RPMI7951 (cell line): Measurements from ENCODE around the gene MALRD1. TPM values are rescaled to one million over a fixed set of nuclear protein-coding genes. Genes with fewer than 3 reads are reported as not detected.
A peak's percentile ranks its signal among the peaks of the same experiment; 100 is the strongest.

Source experiments
- DNase-seq: peaks from one replicate; pipeline ENCODE4 v3.0.0-alpha.2; 2012; ENCODE audit warnings: low read depth
- total RNA-seq: library from RNA; depleted of rRNA; stranded (reverse); fragments of >200 nt; shearing (Covaris generic); gene quantifications from 2 replicates; pipeline ENCODE4 v1.2.3, GENCODE V29; 2014

Gene MALRD1
- total RNA-seq, 1 experiment from 2014 or later, result not detected

DNA sequence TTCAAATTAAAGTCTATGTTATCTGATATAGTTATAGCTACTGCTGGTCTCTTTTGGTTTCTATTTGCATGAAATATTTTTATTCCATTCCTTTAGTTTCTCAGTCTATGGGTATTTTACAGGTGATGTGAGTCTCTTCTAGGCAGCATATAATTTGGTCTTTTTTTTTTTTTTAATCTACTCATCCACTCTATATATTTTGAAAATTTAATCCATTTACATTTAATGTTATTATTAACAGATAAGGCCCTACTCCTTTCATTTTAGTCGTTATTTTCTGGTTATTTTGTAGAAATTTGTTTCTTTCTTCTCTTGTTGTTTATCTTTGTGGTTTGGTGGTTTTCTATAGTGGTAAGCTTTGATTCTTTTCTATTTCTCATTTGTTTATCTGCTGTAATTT lies 58.8 kb downstream of the MALRD1 start:
- no peak for DNase-seq

DNA sequence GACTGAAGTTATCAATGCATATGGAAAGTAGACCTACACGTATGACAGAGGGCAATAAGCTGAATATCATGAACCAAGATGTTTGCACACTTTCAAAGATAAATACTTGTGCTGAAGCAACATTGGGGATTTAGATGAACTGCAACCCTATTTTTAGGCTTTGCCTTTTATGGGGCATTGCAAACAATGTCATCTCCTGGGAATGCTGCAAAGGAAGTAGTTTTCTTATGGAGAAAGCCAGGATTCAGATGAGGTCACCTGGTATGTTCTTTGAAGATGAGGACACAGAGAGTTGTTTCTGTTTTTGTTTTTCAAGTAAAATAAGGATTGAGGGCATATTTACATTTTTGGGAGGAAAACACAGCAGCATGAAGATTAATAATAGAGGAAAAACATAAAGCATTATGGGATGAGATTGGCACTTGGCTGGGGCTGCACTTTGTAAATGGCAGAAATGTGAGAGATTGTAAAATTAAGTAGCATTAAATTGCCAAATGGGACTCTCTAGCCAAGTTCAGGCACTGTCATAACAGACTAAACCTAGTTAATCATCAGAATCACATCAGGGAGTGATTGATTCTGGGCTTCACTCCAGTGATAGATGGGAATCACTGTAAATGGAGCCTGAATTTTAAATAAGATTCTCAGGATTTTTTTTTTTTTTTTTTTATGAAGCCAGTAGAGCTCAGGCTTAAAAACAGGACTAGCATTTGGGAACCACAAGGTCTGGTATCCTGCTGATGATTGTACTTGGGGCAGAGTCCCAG lies 63.1 kb downstream of the MALRD1 start:
- DNase-seq, result no peak

DNA sequence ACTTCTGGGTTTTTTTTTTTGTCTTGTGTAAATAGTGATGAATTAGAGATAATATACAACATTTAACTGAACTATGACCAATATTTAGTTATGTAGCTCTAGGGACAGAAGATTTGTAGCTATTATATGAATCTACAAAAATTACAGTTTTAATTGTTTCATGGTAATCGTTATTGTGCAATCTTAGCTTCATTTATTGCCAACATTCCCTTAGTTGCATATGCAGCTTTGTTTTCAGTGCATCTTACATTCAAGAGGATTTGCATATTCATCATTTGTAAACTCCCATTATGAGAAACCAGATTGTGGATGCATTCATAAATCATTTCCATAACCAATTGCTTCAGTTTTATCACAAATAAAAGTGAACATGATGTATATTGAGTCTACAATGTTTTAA lies 68.8 kb downstream of the MALRD1 start:
- no peak for DNase-seq

DNA sequence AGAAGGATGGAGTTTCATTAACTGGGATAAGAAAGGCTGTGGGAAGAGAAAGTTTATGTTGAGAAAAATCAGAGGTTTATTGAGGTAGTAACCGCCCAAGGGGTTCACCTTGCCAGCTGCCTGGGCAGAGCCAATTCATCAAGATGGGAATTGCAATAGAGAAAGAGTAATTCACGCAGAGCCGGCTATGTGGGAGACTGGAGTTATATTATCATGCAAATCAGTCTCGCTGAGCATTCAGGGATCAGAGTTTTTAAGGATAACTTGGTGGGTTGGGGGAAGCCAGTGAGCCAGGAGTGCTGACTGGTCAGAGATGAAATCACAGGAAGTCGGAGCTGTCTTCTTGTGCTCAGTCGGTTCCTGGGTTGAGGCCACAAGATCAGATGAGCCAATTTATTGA lies 70.6 kb downstream of the MALRD1 start:
- DNase-seq, result no peak

DNA sequence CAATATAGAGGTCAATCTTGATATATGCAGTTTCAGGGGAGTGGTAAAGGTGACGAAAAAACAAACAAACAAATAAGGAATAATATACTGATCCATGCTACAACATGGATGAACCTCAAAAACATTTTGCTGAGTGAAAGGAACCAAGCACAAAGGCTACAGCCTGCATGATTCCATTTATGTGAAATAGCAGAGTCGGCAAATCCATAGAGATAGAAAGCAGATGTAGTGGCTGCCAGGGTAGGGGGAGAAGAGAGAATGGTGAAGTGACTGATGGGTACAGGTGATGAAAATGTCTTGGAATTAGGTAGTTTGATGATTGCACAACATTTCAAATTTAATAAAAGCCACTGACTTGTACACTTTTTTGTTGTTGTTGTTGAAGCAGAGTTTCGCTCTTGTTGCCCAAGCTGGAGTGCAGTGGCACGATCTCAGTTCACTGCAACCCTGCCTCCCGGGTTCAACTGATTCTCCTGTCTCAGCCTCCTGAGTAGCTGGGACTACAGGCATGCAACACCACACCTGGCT lies 71.8 kb downstream of the MALRD1 start:
- no peak for DNase-seq

DNA sequence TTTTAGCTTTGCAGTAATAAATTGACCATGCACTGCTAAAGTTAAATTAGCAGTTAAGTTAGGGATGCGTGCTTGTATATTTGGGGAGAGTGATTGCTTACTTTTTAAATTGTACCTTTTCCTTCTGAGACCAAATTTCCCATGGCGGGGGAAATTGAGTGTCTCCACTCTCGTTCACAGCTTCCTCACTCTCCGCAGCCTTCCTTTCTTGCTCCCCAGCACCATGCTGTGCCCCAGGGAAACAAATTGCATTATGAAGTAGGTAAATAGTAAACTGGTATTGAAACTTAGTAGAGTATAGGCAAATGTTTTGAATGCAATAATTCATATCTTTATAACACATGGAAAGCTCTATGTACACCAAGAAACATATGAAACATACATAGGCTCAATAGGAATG lies 85.4 kb downstream of the MALRD1 start:
- no peak for DNase-seq

DNA sequence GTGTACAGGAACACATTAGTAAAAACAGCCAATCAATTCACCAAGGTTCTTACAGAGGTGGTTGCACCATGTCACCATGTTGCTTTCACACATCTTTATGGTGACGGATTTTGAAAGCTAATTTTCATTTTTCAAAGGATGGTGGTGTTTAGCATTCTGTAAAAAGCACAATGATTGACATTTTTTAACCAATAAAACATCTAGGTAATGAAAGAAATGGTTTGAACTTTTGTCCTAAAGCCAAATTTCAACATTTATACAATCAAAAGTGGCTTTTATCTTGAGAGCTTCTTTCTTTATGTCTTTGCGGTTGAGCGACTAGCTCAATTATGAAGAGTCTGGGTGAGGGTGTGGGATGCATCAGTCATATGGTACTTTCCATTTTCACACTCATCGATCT lies 94.4 kb downstream of the MALRD1 start:
- no peak for DNase-seq

DNA sequence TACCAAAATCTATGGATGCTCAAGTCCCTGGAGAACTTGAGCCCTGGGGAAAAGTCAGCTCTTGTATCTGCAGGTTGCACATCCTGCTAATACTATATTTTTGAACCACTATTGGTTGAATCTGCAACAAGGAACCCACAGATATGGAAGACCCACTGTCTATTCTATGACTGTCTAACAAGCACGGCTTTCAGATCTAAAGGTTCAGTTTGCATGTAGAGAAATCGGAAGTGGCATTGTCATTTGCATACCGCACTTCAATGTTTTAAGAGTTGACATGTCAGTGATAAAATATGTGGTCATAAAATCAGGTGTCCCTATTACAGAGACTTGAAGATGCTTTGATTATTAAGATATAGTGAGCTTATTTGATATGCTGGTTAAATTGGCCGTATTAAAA lies 95.6 kb downstream of the MALRD1 start:
- DNase-seq, result no peak

DNA sequence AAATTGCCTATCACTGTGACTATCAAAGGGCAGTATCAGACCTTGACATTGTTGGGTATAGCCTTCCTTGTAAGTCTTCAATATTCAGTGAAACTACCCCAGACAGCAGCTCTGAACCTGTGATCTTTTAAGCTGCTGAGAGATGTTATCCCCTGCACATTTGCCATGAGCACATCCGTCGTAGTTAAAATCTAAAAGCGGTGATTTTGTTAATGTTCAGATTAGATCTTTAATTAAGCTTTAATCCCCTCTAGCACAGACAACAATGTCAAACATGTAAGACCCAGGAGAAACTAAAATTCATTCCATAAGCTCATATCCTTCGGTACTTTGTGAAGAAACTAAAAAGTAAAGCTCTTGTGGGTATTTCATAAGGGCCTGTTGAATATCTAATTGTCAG lies 105.8 kb downstream of the MALRD1 start:
- no peak for DNase-seq

DNA sequence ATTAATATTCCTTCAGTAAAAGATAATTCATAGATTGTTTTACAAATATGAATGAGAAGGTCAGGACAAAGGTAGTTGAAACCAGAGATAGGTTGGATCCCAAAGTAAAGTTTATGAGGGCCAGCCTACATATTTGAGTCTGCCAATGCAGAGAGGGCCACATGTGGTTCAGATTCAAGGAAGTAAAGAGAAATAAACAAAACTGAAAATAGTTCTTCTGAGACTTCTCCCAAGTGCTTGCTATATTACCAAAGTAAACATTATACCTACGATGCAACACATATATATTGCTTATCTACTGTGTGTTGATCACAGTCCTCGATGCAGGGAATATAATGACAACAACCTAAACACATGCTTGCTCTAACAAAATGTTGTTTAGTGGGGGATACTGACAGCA lies 109.8 kb downstream of the MALRD1 start:
- no peak for DNase-seq

DNA sequence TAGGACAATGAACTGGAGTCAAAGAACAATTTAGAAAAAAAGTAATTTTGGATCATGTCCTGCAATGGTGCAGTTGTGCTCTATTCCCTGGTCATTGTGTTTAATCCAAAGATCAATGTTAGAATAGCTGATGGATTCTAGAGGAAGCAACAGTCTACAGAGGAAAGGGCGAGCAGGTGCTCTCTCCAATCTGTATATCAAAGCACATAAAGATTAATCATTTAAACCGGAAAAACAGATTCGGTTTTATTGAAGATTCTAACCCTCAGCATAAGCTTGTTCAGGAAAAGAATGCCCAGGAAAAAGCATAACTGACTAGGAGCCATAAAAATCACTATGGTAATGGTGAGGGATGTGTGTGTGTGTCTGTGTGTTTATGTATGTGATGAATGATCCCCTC lies 110.3 kb downstream of the MALRD1 start:
- DNase-seq, result no peak

DNA sequence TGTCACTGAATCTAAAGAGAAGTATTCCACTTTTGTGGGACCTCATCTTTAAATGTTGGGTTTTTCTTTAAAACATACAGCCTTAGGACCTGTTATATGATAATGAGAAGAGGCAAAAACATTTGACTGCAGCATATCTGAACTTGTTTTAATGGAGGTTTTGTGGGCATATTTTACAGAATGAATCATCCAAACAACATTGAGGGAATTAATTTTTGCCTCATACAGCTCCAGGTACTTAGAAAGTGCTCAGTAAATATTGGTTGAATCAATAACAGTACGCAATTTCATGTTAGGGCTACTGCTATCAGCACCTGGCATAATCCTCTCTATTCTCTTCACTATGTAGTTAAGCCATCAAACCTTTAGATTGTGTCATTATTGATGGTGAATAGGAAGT lies 115.9 kb downstream of the MALRD1 start:
- DNase-seq, result no peak

DNA sequence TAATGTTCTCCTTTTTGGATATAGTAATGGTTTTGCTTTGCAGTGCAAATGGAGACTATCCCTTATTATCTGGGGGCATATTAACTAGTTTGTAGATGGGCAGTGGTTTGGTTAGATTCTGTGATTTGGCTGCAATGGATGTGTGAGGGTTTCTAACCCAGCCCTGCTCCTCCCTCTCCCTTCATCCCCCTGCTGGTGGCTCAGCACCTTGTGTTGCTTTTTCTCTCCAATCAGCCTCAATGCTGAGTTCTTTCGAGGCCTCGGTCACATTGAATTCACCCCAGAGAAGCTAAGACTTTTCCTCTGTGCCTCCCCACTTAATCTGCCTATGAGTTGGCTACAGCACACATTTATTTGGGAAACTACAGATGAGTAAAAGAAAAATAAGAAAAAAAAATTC lies 120.0 kb downstream of the MALRD1 start:
- DNase-seq, result peak; percentile 3

DNA sequence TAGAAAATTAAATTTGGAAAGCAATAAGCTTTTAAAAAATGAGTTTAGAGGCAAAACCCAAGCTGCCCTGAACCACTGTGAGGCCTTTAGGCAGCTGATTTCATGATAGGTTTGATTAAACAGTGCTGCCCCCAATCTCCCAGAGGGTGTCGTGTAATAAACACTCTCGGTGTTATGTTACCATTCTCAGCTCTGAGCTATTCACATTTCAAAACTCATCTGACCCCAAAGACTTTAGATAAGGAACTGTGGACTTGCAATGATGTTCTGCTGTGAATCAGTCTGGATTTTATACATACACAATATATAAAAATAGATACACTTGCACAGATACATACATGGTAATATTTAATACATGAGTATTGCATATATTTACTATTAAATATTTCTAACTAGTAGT lies 120.4 kb downstream of the MALRD1 start:
- DNase-seq, result no peak

DNA sequence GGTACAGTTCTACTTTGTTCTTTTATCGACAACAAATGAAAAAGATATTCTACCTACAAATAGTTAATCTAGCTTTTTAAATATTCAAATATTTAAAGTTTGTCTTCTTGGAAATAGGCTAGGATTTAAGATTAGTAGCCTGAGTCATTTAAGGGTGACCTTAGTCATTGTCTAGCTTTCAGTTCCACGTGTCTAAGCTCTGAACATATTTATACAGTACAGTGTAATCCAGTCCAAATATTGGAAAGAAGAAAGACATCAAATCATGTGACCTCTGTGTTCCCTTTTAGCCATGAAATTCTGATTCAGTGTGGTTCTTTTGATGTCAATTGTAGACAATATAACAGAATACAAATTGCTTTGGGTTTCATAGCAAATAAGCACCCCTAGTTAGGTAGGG lies 121.1 kb downstream of the MALRD1 start:
- peak; percentile 5 for DNase-seq

DNA sequence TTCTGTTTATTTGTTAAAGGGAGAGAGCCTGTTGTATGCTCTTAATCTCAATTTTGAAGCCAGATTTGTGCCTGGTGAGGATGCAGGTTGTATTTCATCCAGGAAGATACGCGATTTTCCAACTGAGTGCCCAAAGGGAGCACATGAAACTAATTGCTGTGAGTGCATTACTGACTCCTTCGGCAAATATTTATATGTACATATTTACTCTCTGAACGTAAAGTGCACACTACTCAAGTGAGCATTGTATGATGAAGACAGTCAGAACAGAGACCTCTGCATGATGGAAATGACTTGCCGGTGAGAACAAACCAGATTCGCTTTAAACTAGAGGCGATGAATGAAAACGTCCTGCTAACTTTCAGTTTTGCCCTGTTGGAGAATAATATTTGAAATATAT lies 130.1 kb downstream of the MALRD1 start:
- peak; percentile 3 for DNase-seq

DNA sequence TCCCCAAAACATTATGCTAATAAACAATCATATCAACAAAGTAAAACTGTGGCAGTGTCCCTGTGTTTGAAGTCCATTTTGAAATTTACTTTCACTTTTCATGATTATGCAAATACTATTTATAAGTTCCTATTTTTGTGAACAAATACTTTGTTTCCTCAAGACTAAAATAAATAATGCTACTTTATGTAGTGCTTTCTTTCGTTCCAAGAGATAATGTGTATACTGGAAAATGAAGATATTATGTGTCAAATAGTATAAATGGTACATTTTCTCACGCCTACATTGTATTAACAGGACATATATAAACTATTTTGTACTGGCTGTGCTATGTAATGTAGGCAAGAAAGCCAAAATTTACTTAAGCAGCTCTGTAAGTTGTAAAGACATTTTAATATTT lies 136.3 kb downstream of the MALRD1 start:
- DNase-seq, result no peak

DNA sequence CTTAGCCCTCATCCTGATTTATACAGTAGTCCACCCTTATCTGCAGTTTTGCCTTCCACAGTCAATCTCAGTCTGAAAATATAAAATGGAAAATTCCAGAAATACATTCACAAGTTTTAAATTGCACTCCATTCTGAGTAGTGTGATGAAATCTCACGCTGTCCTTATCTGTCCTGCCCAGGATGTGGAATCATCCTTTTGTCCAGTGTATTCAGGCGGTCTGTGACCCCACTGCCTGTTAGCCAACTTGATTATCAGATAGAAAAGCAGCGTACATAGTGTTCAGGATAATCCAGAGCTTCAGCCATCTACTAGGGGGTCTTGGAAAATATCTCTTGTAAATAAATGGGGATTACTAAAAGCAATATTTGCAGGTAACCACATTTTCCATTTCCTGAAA lies 146.3 kb downstream of the MALRD1 start:
- peak; percentile 50 for DNase-seq

DNA sequence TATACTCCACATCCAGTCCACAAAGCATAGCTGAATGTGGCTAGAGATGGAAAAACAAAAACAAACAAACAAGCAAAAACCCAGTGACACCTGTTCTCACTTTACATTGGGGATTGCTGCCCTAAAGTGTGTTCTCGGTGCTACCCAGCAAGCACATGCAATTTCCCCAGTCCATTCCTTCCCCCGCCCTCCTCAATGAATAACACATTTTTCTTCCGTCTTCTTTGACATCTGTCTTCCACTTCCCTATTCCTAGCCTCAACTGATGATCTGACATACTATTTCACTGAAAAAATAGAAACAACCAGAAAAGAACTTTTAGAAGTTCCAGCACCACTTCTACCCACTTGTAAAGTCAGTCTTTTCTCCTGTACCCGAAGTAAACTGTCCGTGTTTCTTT lies 147.1 kb downstream of the MALRD1 start:
- DNase-seq, result no peak

DNA sequence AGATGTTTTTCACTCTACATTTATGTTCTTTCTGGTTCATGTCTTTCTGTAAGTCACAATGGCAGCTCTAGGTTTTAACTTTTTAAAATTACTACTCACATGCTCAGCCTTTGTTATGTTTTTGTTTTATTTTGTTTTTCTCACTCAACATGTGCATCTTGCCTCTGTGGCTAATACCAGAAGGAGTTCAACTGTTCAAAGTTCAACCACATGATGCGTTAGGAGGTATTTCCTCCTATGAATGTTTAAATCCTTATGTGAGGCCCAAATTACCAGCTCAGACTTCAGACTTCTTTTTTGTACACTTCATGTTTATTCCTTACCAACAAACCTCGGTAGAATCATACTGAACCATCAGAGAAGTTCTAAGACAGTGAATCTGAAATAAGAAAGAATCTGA lies 151.6 kb downstream of the MALRD1 start:
- no peak for DNase-seq

DNA sequence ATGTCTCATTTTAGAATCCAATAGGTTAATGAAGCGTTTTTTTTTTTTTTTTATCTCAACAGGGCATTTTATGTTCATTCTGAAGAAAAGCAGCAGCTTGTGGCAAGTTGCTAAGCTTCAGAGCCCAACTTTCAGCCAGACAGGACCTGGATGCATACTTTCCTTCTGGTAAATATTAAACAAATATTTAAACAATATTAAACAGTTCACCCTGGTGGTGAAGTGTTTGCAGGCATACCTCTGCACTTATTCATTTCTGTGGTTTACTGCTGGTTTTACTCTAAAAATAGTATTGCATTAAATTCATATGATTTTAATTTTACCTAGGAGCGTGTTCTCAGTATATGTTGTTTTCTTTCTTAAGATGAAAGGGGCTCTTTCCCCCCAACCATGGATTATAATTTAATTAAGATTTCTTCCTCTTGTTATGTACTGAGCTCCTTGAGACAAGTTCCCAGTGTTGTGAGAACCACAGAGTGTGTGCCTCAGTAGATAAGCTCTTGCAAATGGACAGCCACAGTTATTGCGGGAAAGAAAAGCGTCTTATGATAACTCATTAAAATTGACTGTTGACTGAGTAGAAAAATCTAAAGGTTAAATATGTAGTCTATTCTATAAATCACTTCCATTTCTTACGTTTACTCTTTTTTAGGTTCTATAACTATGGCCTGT lies 155.8 kb downstream of the MALRD1 start:
- DNase-seq, result no peak

DNA sequence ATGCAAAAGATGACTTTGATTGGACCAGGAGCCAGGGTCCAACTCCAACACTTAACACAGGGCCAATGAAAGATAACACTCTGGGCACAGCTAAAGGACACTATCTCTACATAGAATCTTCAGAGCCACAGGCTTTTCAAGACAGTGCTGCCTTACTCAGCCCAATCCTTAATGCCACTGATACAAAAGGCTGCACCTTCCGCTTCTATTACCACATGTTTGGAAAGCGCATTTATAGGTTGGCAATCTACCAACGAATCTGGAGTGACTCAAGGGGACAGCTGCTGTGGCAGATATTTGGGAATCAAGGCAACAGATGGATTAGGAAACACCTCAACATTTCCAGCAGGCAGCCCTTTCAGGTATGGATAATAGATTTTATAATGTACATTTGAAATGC lies 160.7 kb downstream of the MALRD1 start:
- DNase-seq, result peak; percentile 18

DNA sequence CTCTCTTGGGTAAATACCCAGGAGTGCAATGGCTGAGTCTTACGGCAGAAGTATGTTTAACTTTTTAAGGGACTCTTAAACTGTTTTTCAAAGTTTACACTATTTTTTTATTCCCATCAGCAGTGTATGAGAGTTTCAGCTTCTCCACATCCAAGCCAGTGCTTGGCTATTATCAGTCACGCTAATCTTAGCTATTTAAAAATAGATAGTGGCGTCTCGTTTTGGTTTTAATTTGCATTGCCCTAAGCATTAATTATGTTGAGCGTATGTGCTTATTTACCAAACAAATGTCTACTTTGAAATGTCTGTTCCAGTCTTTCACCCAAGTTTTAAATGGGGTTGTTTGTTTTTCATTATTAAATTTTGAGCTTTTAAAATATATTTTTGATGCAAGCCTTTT lies 164.0 kb downstream of the MALRD1 start:
- no peak for DNase-seq

DNA sequence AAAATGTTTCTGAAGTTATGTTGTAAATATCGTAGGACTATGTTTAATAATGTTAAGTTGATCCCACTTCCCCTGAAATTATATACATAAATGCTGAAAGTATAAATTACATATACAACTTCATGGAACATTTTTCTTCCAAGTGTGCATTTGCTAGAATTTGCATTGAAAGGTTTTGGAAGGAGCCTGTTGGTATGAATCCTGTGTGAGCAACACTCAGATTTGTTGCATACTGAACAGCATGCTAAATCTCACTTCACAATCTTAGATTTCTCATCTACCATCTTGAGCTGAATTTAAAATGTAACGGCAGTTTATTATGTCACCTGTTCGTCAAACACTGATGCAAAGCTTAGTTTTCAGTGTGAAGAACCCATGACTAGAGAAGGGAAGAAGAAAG lies 172.6 kb downstream of the MALRD1 start:
- no peak for DNase-seq
